GM18517 (cell line): ENCODE results near the gene CFAP206.

Experiments used
- ATAC-seq: cut with Tn5 transposase; IDR thresholded peaks from one replicate; pipeline ENCODE4 v1.9.1; 2021; ENCODE audit warnings: mild to moderate bottlenecking, moderate library complexity; ENCODE audit not compliant: unreplicated experiment

CFAP206 gene

GRCh38 chr6:87407901-87408720 is at the start of gene CFAP206:
TSS of gene CFAP206 (plus strand) at chr6:87407972. CDS start at chr6:87409840, 1,868 bp downstream.
- ATAC-seq, result peak; percentile 89

GRCh38 chr6:87364602-87365252 is 43.0 kb upstream of the CFAP206 start:
- no peak for ATAC-seq

DNA sequence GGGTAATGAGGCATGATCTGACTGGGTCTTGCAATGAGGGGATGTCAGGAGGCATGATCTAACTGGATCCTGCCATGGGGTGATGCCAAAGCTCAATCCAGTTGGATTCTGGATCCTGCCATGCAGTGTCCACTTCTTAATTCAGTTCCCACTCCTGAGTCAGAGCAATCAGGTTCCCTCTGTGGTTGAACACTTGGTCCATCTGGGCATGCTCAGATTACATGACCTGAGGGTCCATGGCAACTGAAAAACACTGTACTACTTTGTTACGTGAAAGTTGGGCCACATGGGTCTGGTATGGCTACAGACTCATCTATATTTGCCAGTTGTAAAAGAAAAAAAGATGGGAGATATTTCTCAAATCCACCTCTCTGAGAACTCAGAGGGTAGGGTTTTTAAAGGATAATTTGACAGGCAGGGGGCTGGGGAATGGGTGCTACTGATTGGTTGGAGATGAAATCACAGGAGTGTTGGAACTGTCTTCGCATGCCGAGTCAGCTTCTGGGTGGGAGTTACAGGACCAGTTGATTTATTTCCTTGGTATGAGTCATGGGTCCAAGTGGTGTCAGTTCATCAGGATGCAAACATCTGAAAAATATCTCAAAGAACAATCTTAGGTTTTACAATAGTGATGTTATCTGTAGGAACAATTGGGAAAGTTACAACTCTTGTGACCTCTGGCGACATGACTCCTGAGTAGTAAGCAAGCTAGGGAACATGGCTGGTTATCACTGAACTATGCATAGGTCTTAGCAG is 41.5 kb upstream of the CFAP206 start:
- ATAC-seq, result no peak

GRCh38 chr6:87366899-87367298 is 40.9 kb upstream of the CFAP206 start:
- no peak for ATAC-seq

DNA sequence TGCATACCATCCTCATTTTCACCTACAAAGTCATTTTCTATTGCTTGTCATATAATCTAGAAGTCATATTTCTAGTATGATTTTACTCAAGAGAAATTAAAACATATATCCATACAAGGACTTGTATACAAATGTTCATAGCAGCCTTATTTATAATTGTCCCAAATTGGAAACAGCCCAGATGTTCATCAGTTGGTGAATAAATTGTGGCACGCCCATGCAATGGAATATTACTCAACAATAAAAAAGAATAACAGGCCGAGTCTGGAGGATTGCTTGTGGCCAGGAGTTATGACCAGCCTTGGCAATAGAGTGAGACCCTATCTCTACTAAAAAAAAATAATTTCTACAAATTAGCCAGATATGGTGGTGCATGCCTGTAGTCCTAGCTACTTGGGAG is 34.4 kb upstream of the CFAP206 start:
- ATAC-seq, result no peak

GRCh38 chr6:87375315-87375714 is 32.5 kb upstream of the CFAP206 start:
- no peak for ATAC-seq

- ATAC-seq, result no peak
Measured at GRCh38 chr6:87376643-87377042, 31.1 kb upstream of the CFAP206 start.

- no peak for ATAC-seq
Measured at GRCh38 chr6:87378947-87379346, 28.8 kb upstream of the CFAP206 start.

- ATAC-seq, result no peak
Measured at GRCh38 chr6:87382861-87383260, 24.9 kb upstream of the CFAP206 start.

DNA sequence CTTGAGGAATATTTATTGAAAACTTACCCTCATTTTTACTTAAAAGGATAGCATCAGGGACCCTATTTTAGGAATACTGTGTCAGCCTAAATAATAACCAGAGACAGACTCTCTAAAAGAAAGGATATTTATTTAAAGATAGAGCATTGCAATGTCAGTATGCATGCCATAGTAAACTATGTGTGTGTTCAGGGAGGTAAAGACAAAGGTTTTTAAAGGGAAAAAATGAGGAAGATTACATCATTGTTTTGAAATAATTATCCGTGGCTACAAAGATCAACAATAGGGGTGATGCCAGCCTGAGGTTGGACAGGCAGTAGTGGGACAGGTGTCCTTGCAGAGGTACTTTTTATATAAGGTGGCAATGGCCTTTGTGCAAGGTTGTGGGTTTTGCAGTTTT is 23.7 kb upstream of the CFAP206 start:
- ATAC-seq, result no peak

DNA sequence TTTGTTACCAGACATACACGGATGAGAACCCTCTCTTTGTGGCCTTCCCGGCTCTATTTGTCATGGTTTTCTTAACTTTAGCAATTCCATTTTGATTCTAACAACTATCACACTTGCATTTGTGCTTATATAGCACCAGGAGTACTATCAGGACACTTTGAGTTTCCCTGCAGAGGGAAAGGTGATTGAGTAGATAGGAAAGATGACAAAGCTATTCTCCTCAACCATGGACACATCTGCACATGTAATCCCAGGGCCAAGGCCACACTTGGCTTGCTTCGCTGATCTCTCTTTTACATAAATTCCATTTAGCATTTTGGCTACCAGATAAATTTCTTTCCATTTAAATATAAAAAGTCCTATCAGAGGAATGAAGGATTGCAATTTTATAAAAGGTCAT is 23.3 kb upstream of the CFAP206 start:
- no peak for ATAC-seq

DNA sequence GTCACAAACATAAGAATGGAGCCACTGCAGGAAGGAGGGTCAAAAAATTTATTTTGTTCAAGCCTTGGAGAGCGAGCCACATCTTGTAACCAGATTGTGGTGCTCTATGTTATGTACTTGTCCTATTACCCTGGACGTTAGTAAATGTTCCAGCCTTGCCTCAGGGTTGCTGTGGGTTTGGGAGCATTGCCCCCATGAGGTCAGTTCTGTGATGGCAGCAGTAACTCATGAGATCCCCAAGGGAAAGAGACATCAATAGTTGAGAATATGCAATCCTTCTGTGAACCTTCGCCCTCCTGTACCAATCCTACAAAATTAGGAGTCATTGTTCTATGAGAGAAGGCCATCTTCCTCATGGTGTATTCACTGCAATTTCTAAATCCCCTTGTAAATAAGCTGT is 16.4 kb upstream of the CFAP206 start:
- ATAC-seq, result peak; percentile 49

DNA sequence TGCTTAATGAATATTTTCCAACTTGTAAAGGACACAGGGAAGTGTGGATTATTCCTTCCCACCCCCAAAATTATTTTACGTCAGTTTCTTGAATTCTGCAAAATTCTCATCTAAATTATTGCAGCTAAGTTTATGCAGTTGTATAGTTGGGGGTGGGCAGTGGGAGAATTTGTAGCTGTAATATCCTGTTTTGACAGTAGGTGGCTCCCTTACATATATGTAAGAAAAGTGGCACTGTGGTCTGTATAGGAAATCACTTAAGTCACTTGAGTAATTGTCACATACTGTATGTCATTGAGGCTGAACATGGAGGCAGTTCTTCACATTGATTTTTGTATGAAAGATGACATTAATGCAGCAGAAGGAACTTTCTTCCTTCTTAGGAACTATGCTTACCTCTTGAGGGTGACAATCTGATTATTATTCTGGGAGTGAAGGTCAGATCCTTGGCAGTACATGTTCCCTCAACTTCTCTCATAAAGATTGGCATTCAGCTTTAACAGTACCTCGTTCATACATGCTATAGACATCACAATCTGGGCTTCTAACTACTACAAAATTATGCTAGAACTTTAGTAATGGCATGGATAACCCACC is 14.6 kb upstream of the CFAP206 start:
- peak; percentile 61 for ATAC-seq

GRCh38 chr6:87395431-87395830 is 12.3 kb upstream of the CFAP206 start:
- no peak for ATAC-seq

DNA sequence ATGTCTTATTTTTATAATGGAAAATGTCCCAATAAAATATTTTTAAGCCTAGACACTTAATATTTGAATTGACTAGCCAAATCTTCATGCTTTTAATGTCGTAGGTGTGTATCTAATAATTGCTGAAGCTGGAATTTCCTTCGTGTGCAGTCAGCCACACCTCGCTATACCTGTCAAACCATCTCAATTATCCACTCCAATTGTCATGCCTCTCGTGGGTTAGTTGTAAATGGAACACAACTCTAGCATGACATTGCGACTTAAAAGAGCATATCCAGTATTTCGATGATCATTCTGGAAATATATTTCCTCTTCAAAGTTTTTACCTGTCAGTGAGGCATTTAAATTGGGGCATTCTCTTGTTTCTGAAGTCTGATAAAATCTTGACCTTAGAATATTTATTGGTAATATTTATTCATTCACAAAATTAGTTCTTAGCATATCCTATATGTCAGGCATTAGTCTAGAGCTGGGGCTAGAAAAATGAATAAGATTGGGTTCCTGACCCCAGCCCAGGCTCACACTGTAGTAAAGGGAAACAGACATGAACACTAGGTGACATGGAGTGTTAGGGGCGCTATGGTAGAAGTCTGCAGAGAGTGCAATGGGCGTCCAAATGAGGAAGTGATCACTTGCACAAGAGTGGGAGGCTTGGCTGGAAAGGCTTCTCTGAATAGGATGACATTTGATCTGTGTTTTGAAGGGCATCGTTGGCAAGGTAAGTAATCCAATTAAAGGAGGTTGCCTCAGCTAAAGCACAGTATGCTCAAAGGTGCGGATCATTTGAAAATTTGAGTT is 11.0 kb upstream of the CFAP206 start:
- ATAC-seq, result peak; percentile 90

DNA sequence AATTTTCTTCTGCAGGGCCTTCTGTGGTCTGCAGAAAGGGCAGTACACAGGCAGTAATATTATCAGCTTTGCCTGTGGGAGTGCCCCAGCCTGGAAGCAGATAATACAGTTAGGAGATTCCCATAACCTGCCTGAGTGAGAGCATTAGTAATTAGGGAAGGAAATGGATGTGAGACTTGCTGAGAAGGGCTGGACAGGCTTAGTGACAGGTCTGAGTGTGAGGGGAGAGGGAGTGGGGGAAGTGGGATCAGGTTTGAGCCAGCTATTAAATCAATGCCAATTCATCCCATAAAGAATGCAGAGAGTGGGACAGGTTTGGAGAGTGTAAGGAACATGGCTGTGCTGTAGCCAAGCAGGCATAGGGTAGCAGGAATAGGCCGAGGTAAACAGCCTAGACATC is 10.1 kb upstream of the CFAP206 start:
- no peak for ATAC-seq

GRCh38 chr6:87401832-87402231 is 5.9 kb upstream of the CFAP206 start:
- no peak for ATAC-seq

DNA sequence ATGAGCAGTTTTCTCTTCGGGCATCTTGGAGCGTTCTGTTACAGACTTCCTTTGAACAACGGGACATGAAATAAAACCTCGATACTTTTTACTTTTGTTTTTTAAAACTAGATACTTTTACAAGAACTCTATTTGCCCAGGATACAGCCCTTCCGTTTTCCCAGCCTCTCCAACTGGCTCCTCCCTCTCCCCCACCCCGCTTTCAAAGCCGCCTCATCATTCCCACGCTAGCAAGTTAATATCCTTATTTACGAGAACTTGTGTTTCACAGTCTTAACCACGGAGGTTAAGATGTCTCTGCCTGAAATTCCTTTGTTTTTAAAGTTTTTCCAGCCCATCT is 241 bp upstream of the CFAP206 start:
- ATAC-seq, result peak; percentile 9

DNA sequence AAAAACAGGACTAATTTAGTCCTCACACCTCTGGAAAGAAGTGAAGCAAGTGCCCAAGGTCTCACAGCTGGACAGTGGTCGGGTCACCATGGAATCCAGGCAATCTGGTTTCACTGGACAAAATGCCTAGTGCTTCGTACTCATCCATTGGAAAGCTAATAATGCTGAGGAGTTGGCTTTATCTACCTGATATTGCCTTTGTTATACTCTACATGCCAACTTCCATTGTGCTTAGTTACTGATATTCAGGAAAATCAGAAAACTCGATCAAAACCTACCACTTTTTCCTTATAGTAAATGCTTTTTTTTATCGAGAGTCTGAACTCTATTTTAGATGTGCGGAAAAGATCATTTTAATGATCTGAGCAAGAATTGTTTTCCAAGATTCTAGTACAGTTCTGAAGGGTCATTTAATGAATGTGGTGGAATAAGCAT is 966 bp downstream of the CFAP206 start:
- ATAC-seq, result no peak

GRCh38 chr6:87419266-87419665 is 11.5 kb downstream of the CFAP206 start:
- no peak for ATAC-seq

DNA sequence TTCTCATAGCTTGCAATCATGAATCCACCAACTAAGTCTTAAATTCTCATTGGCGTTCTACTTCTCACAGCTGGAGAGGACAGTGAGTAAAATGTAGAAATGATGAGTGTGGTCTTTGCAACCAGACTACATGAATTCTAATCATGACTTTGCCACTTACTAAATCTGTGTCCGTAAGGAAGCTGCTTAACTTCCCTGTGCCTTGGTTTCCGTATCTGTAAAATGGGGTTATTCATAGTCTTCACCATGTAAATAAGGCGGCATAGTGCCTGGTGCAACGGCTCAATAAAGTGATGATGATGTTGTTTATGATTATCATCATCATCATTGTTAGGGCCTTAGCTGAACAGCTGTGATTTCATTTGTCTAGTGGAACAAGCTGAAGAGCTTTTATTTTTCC is 12.6 kb downstream of the CFAP206 start:
- no peak for ATAC-seq
